Small intestine (tissue), 7 donors: Measurements from ENCODE around the gene CASK. TPM values are rescaled to one million over a fixed set of nuclear protein-coding genes. Genes with fewer than 3 reads are reported as not detected.

Source experiments
- DNase-seq, 2 donors: peaks; one replicate each; pipeline versions ENCODE4 v3.0.0 to v3.0.0-alpha.2; 2013
- FAIRE-seq: peaks from 2 replicates; lab custom pipeline; 2012; peaks lifted over from hg19 to GRCh38; lab: Jason Lieb, UNC
- H3K27ac ChIP-seq, 3 donors: one replicate each; pipeline ENCODE4 v1.5.1; 2013; ENCODE audit warnings: low read length in 2 of 3, mild to moderate bottlenecking in 2 of 3, control low read depth in 1 of 3, inconsistent platforms in 1 of 3, low read depth in 1 of 3, moderate library complexity in 1 of 3
- H3K27me3 ChIP-seq, 3 donors: one replicate each; pipeline ENCODE4 v1.6.1; 2013; ENCODE audit warnings: low read length in 3 of 3, inconsistent platforms in 1 of 3; ENCODE audit not compliant: control insufficient read depth in 3 of 3, insufficient read depth in 3 of 3
- H3K36me3 ChIP-seq, 3 donors: one replicate each; pipeline ENCODE4 v1.6.1; 2013; ENCODE audit warnings: low read length in 3 of 3, inconsistent platforms in 1 of 3, low read depth in 1 of 3, mild to moderate bottlenecking in 1 of 3, moderate library complexity in 1 of 3; ENCODE audit not compliant: control insufficient read depth in 3 of 3, insufficient read depth in 2 of 3
- H3K4me1 ChIP-seq, 3 donors: one replicate each; pipeline ENCODE4 v1.6.1; 2013; ENCODE audit warnings: low read length in 2 of 3, inconsistent platforms in 1 of 3, low read depth in 1 of 3, mild to moderate bottlenecking in 1 of 3, moderate library complexity in 1 of 3; ENCODE audit not compliant: control insufficient read depth in 3 of 3, insufficient read depth in 2 of 3
- H3K4me3 ChIP-seq, 3 donors: one replicate each; pipeline ENCODE4 v1.5.1; 2013; ENCODE audit warnings: low read length in 3 of 3, control low read depth in 1 of 3, inconsistent platforms in 1 of 3, low read depth in 1 of 3, mild to moderate bottlenecking in 1 of 3, moderate library complexity in 1 of 3
- H3K9me3 ChIP-seq, 2 donors: one replicate each; pipeline ENCODE4 v1.6.1; 2013; ENCODE audit warnings: low read depth in 1 of 2, low read length in 1 of 2; ENCODE audit not compliant: control insufficient read depth in 2 of 2, insufficient read depth in 1 of 2
- WGBS, 3 donors: extraction: QIAGEN DNeasy Blood & Tissue Kit; methylation state at CpG; one replicate each; pipeline ENCODE4 v1.1.7; 2013; 5-methylcytosine and 5-hydroxymethylcytosine counted together
- polyA plus RNA-seq, 4 donors: library from polyadenylated mRNA; stranded (reverse) in 3 of 4; unstranded in 1 of 4; fragments of 200-250 nt in 3 of 4; fragments of 120-200 nt in 1 of 4; gene quantifications; one replicate each; pipeline versions ENCODE4 v1.2.1 to v1.2.3, GENCODE V29; 2013
- donor health status: healthy with polysubstance abuse.
- donor health status: control.
- donor health status: control.
- donor health status: Bipolar disorder and iron deficiency.
- donor health status: healthy.

The CASK gene
- polyA plus RNA-seq, 4 donors: 16.5 to 77.8 (median 25.2) TPM

GRCh38 chrX:41761702-41762101, 161.7 kb downstream of the CASK start:
- no peak overlapping the region for H3K4me3 ChIP-seq
- H3K27me3 ChIP-seq: no peaks in the 10 kb centered on the region
- no peak for DNase-seq
- H3K9me3 ChIP-seq: no peaks in the 10 kb centered on the region
- H3K4me1 ChIP-seq: no peaks in the 10 kb centered on the region
- H3K36me3 ChIP-seq: peaks cover 0 to 6% (median 0%) of the 10 kb centered on the region in 3 donors
- no peak for FAIRE-seq
- no peak overlapping the region for H3K27ac ChIP-seq

- no peaks in the 10 kb centered on the region for H3K27me3 ChIP-seq
- no peak overlapping the region for H3K27ac ChIP-seq
- H3K9me3 ChIP-seq: no peaks in the 10 kb centered on the region
- FAIRE-seq: no peak
- H3K36me3 ChIP-seq: peaks cover 0 to 3% (median 0%) of the 10 kb centered on the region in 3 donors
- H3K4me3 ChIP-seq: no peak overlapping the region
- 17 to 48% (median 26%) methylated on average over 3 of the region's 3 CpGs for WGBS, 3 donors
- no peak for DNase-seq
- no peaks in the 10 kb centered on the region for H3K4me1 ChIP-seq
Measured at GRCh38 chrX:41761169-41761568, 162.2 kb downstream of the CASK start.

DNA sequence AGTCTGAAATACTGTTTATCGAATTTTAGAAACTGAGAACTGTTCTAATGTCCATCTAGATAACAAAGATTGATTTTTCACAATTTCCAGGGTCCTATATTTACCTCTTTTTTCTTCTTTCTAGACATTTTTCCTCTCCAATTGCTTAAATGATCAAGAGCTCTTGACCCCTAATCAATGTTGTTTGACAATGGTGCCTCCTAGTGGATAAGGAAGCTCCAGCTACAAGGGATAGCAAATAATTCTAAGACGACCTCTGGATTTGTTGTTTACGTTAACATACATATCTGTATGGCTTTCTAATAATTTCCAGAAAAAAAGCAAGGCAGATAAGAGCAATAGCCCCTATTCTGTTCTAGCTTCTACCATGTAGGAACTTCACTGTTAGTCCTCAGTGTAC, 163.5 kb downstream of the CASK start:
- 36 to 56% (median 55%) methylated on average over 3 of the region's 3 CpGs for WGBS, 3 donors
- FAIRE-seq (no peak), DNase-seq (peak; percentile 13 to 25)
- no peaks in the 10 kb centered on the region for H3K9me3 ChIP-seq
- no peak overlapping the region for H3K4me3 ChIP-seq
- H3K27me3 ChIP-seq: no peaks in the 10 kb centered on the region
- H3K27ac ChIP-seq: no peak overlapping the region
- H3K36me3 ChIP-seq: peaks cover 0 to 3% (median 0%) of the 10 kb centered on the region in 3 donors
- H3K4me1 ChIP-seq: no peaks in the 10 kb centered on the region

DNA sequence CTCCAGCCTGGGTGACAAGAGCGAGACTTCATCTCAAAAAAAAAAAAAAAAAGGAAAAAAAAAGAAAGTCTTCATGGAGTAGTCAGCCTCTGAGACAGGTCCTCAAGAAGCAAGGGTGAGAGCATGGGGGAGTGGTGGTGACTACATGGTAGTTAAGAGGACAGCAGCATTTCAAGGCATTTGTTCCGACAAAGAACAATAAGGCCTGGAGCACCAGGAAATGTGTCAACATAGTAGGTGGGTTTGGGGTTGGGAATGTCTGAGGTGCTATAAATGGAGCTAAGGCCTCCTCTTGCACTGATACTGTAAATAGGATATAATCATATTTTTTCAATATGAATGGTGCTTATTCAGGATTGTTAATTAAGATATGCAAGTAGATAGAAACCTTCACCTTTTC, 165.0 kb downstream of the CASK start:
- Histone ChIP-seq H3K4me1 (no peaks in the 10 kb centered on the region), H3K9me3 (no peaks in the 10 kb centered on the region), H3K27ac (no peak overlapping the region), H3K36me3 (peaks cover 0 to 2% (median 0%) of the 10 kb centered on the region in 3 donors), H3K27me3 (no peaks in the 10 kb centered on the region), H3K4me3 (no peak overlapping the region)
- DNase-seq (no peak), FAIRE-seq (no peak)
- WGBS, 3 donors: 86 to 91% (median 91%) methylated on average over 1 to 2 of the region's 2 CpGs

GRCh38 chrX:41750716-41751115, 172.6 kb downstream of the CASK start:
- Histone ChIP-seq H3K4me3 (no peak overlapping the region), H3K9me3 (no peaks in the 10 kb centered on the region), H3K27ac (no peak overlapping the region), H3K36me3 (peaks cover 0 to 2% (median 0%) of the 10 kb centered on the region in 3 donors), H3K27me3 (no peaks in the 10 kb centered on the region), H3K4me1 (no peaks in the 10 kb centered on the region)
- no peak for DNase-seq
- no peak for FAIRE-seq
- WGBS, 3 donors: 71 to 88% (median 73%) methylated on average over 3 of the region's 3 CpGs

- H3K9me3 ChIP-seq: no peaks in the 10 kb centered on the region
- FAIRE-seq: no peak
- 86 to 95% (median 94%) methylated on average over 1 of the region's 1 CpG for WGBS, 3 donors
Measured at GRCh38 chrX:41739871-41740270, 183.5 kb downstream of the CASK start.

GRCh38 chrX:41737065-41737464, 186.3 kb downstream of the CASK start:
- peak in 1 of 2 donors; percentile 29 for DNase-seq
- no peak for FAIRE-seq
- no peaks in the 10 kb centered on the region for H3K9me3 ChIP-seq
- WGBS, 3 donors: 51 to 64% (median 62%) methylated on average over 7 of the region's 7 CpGs
- H3K4me1 ChIP-seq: no peaks in the 10 kb centered on the region
- peaks cover 0 to 4% (median 0%) of the 10 kb centered on the region in 3 donors for H3K36me3 ChIP-seq
- H3K4me3 ChIP-seq: no peak overlapping the region
- H3K27ac ChIP-seq: no peak overlapping the region
- no peaks in the 10 kb centered on the region for H3K27me3 ChIP-seq

More at GRCh38 chrX:41739871-41740270, 183.5 kb downstream of the CASK start:
- no peak overlapping the region for H3K4me3 ChIP-seq
- peaks cover 0 to 5% (median 0%) of the 10 kb centered on the region in 3 donors for H3K36me3 ChIP-seq
- no peaks in the 10 kb centered on the region for H3K27me3 ChIP-seq
- H3K27ac ChIP-seq: no peak overlapping the region
- no peak for DNase-seq
- H3K4me1 ChIP-seq: no peaks in the 10 kb centered on the region

DNA sequence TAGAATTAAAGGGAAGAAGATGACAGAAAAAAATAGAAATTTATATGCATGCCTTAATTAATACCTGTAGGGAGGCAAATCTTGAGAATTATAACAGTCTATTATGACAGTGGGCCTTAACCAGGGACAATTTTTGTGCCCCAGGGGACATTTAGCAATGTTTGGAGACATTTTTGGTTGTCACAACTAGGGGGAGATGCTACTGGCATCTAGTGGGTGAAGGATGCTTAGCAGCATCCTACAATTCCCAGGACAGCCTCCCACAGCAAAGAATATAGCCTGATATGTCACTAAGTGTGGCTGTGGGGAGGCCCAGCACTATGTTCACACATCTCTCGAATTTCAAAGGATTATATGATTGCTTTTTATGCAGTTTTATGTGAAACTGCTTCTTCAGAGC, 188.8 kb downstream of the CASK start:
- DNase-seq: no peak
- H3K27ac ChIP-seq: no peak overlapping the region

GRCh38 chrX:41733939-41734338, 189.4 kb downstream of the CASK start:
- WGBS, 3 donors: 55 to 82% (median 68%) methylated on average over 1 of the region's 1 CpG
- H3K9me3 ChIP-seq: no peaks in the 10 kb centered on the region
- peaks cover 0 to 7% (median 0%) of the 10 kb centered on the region in 3 donors for H3K36me3 ChIP-seq
- H3K4me3 ChIP-seq: no peak overlapping the region
- no peaks in the 10 kb centered on the region for H3K27me3 ChIP-seq
- no peaks in the 10 kb centered on the region for H3K4me1 ChIP-seq
- FAIRE-seq: no peak
- H3K27ac ChIP-seq: no peak overlapping the region
- peak in 1 of 2 donors; percentile 21 for DNase-seq

More for the DNA sequence above, 188.8 kb downstream of the CASK start:
- WGBS, 3 donors: 41 to 73% (median 46%) methylated on average over 1 of the region's 1 CpG
- peaks cover 0 to 7% (median 0%) of the 10 kb centered on the region in 3 donors for H3K36me3 ChIP-seq
- no peaks in the 10 kb centered on the region for H3K27me3 ChIP-seq
- FAIRE-seq: no peak
- H3K4me1 ChIP-seq: no peaks in the 10 kb centered on the region
- H3K4me3 ChIP-seq: no peak overlapping the region
- H3K9me3 ChIP-seq: no peaks in the 10 kb centered on the region
